H1 (cell line): ENCODE results near the gene NPR1. TPM values are rescaled to one million over a fixed set of nuclear protein-coding genes. Genes with fewer than 3 reads are reported as not detected.

Source experiments
- CTCF ChIA-PET: fragments of 300-600 bp; sonication (Branson Sonifier 250); formaldehyde crosslinking; loops from one replicate; lab custom pipeline; 2021; ENCODE audit not compliant: partially characterized antibody; lab: Charles Lee
- POLR2A ChIA-PET: fragments of 300-600 bp; sonication (Branson Sonifier 250); formaldehyde crosslinking; loops from one replicate; lab custom pipeline; 2021; ENCODE audit warnings: inconsistent platforms; ENCODE audit not compliant: partially characterized antibody; lab: Charles Lee
- DNase-seq, 2 experiments: peaks; one replicate each; pipeline versions ENCODE4 v3.0.0 to v3.0.0-alpha.2; 2010 to 2022; ENCODE audit warnings: low spot score in 2 of 2, low read depth in 1 of 2, mixed read lengths in 1 of 2
- FAIRE-seq: peaks from 2 replicates; lab custom pipeline; 2011; peaks lifted over from hg19 to GRCh38; lab: Jason Lieb, UNC
- H2AFZ ChIP-seq: 2 replicates; pipeline ENCODE4 v1.8.1; 2012; ENCODE audit warnings: low read length, inconsistent platforms
- H2AK5ac ChIP-seq: 2 replicates; pipeline ENCODE4 v1.6.1; 2013; ENCODE audit warnings: low read depth, low read length
- H2BK120ac ChIP-seq: replicated peaks from 2 replicates; pipeline ENCODE3; 2013; ENCODE audit warnings: low read depth, low read length, inconsistent platforms
- H2BK12ac ChIP-seq: 2 replicates; pipeline ENCODE4 v1.6.1; 2013; ENCODE audit warnings: low read depth, low read length
- H2BK15ac ChIP-seq: 2 replicates; pipeline ENCODE4 v1.6.1; 2013; ENCODE audit warnings: low read length
- H2BK20ac ChIP-seq: 2 replicates; pipeline ENCODE4 v1.6.1; 2013; ENCODE audit warnings: low read length
- H2BK5ac ChIP-seq: 2 replicates; pipeline ENCODE4 v1.6.1; 2013; ENCODE audit warnings: low read depth, low read length
- H3K14ac ChIP-seq: 2 replicates; pipeline ENCODE4 v1.6.1; 2013; ENCODE audit warnings: inconsistent platforms; ENCODE audit not compliant: insufficient read length
- H3K18ac ChIP-seq: 2 replicates; pipeline ENCODE4 v1.6.1; 2013; ENCODE audit warnings: low read length; ENCODE audit errors: extremely low read depth
- H3K23ac ChIP-seq: 2 replicates; pipeline ENCODE4 v1.6.1; 2013; ENCODE audit warnings: inconsistent platforms; ENCODE audit not compliant: insufficient read length
- H3K23me2 ChIP-seq: 2 replicates; pipeline ENCODE4 v1.6.1; 2013; ENCODE audit warnings: low read depth, low read length
- H3K27ac ChIP-seq: 2 replicates; pipeline ENCODE4 v1.6.1; 2011; ENCODE audit warnings: low read depth, low read length, inconsistent platforms
- H3K27me3 ChIP-seq, 4 experiments: replicated peaks in 1 of 4; 1 replicate in 1 of 4; 2 replicates in 3 of 4; pipeline versions ENCODE4 v1.6.1 to v1.8.1; 2011 to 2013; ENCODE audit warnings: low read length in 3 of 4, mild to moderate bottlenecking in 3 of 4, inconsistent platforms in 2 of 4, mixed read lengths in 2 of 4, moderate library complexity in 1 of 4; ENCODE audit not compliant: control insufficient read depth in 3 of 4, insufficient read depth in 3 of 4; ENCODE audit errors: extremely low read depth in 1 of 4
- H3K36me3 ChIP-seq, 4 experiments: 2 replicates each; pipeline versions ENCODE4 v1.6.1 to v1.8.1; 2011 to 2013; ENCODE audit warnings: mild to moderate bottlenecking in 4 of 4, low read length in 3 of 4, moderate library complexity in 2 of 4, control low read depth in 1 of 4, inconsistent platforms in 1 of 4; ENCODE audit not compliant: insufficient read depth in 4 of 4, control insufficient read depth in 2 of 4
- H3K4ac ChIP-seq: replicated peaks from 2 replicates; pipeline ENCODE3; 2013; ENCODE audit warnings: low read length, low read depth, mixed read lengths, inconsistent platforms; ENCODE audit not compliant: insufficient read length
- H3K4me1 ChIP-seq, 4 experiments: replicated peaks in 1 of 4; 1 replicate in 1 of 4; 2 replicates in 3 of 4; pipeline versions ENCODE4 v1.6.1 to v1.8.1; 2011 to 2013; ENCODE audit warnings: low read length in 3 of 4, inconsistent platforms in 2 of 4, mixed read lengths in 1 of 4; ENCODE audit not compliant: insufficient read depth in 4 of 4, control insufficient read depth in 3 of 4
- H3K4me2 ChIP-seq, 2 experiments: 2 replicates each; pipeline versions ENCODE4 v1.6.1 to v1.8.1; 2011 to 2013; ENCODE audit warnings: low read depth in 2 of 2, low read length in 2 of 2, control low read depth in 1 of 2, inconsistent platforms in 1 of 2, mild to moderate bottlenecking in 1 of 2; ENCODE audit not compliant: insufficient read depth in 1 of 2
- H3K4me3 ChIP-seq, 4 experiments: fragments of 200-600, 300-600 bp in 1 of 4; sonication (generic), shearing (Covaris generic), sonication (Bioruptor Twin) in 1 of 4; 2 replicates each; pipeline versions ENCODE4 v1.5.1 to v1.8.1; 2011 to 2016; ENCODE audit warnings: low read length in 4 of 4, low read depth in 3 of 4, control low read depth in 2 of 4, inconsistent platforms in 2 of 4, mild to moderate bottlenecking in 2 of 4, mixed read lengths in 1 of 4, moderate library complexity in 1 of 4; ENCODE audit not compliant: insufficient read depth in 2 of 4; ENCODE audit errors: extremely low read depth in 1 of 4
- H3K56ac ChIP-seq: replicated peaks from 2 replicates; pipeline ENCODE3; 2013; ENCODE audit warnings: low read depth, mild to moderate bottlenecking, mixed read lengths, low read length, inconsistent platforms; ENCODE audit not compliant: insufficient read length
- H3K79me1 ChIP-seq: 2 replicates; pipeline ENCODE4 v1.6.1; 2013; ENCODE audit warnings: low read depth, low read length, control low read depth
- H3K79me2 ChIP-seq, 2 experiments: 2 replicates each; pipeline versions ENCODE4 v1.6.1 to v1.8.1; 2012 to 2013; ENCODE audit warnings: low read length in 2 of 2, mild to moderate bottlenecking in 2 of 2, inconsistent platforms in 1 of 2; ENCODE audit not compliant: insufficient read depth in 2 of 2, control insufficient read depth in 1 of 2
- H3K9ac ChIP-seq, 4 experiments: replicated peaks in 1 of 4; 1 replicate in 1 of 4; 2 replicates in 3 of 4; pipeline versions ENCODE4 v1.6.1 to v1.8.1; 2011 to 2013; ENCODE audit warnings: low read depth in 3 of 4, low read length in 3 of 4, control low read depth in 2 of 4, mild to moderate bottlenecking in 2 of 4, moderate library complexity in 2 of 4, inconsistent platforms in 1 of 4; ENCODE audit errors: extremely low read depth in 1 of 4
- H3K9me3 ChIP-seq, 2 experiments: 2 replicates each; pipeline versions ENCODE4 v1.6.1 to v1.8.1; 2012 to 2013; ENCODE audit warnings: mild to moderate bottlenecking in 2 of 2, moderate library complexity in 2 of 2, control low read depth in 1 of 2, inconsistent platforms in 1 of 2, low read depth in 1 of 2, low read length in 1 of 2, mixed read lengths in 1 of 2; ENCODE audit not compliant: insufficient read depth in 2 of 2
- H4K20me1 ChIP-seq, 2 experiments: replicated peaks in 1 of 2; 2 replicates each; pipeline versions ENCODE3 to v1.8.1; 2011 to 2013; ENCODE audit warnings: inconsistent platforms in 2 of 2, low read length in 2 of 2, mild to moderate bottlenecking in 1 of 2; ENCODE audit not compliant: insufficient read depth in 2 of 2, control insufficient read depth in 1 of 2
- H4K5ac ChIP-seq: 2 replicates; pipeline ENCODE4 v1.6.1; 2013; ENCODE audit warnings: low read length, low read depth, mixed read lengths, inconsistent platforms; ENCODE audit not compliant: insufficient read length
- H4K8ac ChIP-seq: 2 replicates; pipeline ENCODE4 v1.8.0; 2013; ENCODE audit warnings: mild to moderate bottlenecking, moderate library complexity, low read length, inconsistent platforms; ENCODE audit not compliant: insufficient read depth; ENCODE audit errors: extremely low read depth
- H4K91ac ChIP-seq: replicated peaks from 2 replicates; pipeline ENCODE3; 2013; ENCODE audit warnings: low read length, mixed read lengths, inconsistent platforms; ENCODE audit not compliant: insufficient read length
- ATF2 ChIP-seq: IDR thresholded peaks from 2 replicates; pipeline ENCODE4 v1.6.1; 2012; ENCODE audit warnings: low read length, inconsistent platforms
- CEBPB ChIP-seq: IDR thresholded peaks from 2 replicates; pipeline ENCODE4 v1.6.1; 2012; ENCODE audit warnings: low read depth, low read length
- EGR1 ChIP-seq: IDR thresholded peaks from 2 replicates; pipeline ENCODE4 v1.6.1; 2011; ENCODE audit warnings: low read depth, low read length, borderline replicate concordance
- EZH2 ChIP-seq: fragments of 200-600 bp; sonication (generic); IDR thresholded peaks from 2 replicates; pipeline ENCODE4 v1.7.1; 2012; ENCODE audit warnings: low read depth, mild to moderate bottlenecking, moderate library complexity, low read length, inconsistent platforms; ENCODE audit not compliant: severe bottlenecking
- JUN ChIP-seq: IDR thresholded peaks from 2 replicates; pipeline ENCODE4 v1.6.1; 2011; ENCODE audit warnings: low read depth, mild to moderate bottlenecking, improper control_type of control experiment, low read length
- KDM1A ChIP-seq: fragments of 200-600, 300-600 bp; sonication (generic); IDR thresholded peaks from 2 replicates; pipeline ENCODE4 v1.7.1; 2016; ENCODE audit warnings: mild to moderate bottlenecking, low read length, borderline replicate concordance
- PHF8 ChIP-seq: fragments of 200-600 bp; sonication (generic); conservative IDR thresholded peaks from 2 replicates; pipeline ENCODE4 v1.7.1; 2012; ENCODE audit warnings: low read depth, mild to moderate bottlenecking, inconsistent platforms, low read length, moderate library complexity
- POLR2A ChIP-seq, 2 experiments: IDR thresholded peaks; 1 replicate in 1 of 2; 2 replicates in 1 of 2; pipeline ENCODE4 v1.6.1; 2011; ENCODE audit warnings: low read depth in 2 of 2, low read length in 2 of 2, mild to moderate bottlenecking in 2 of 2; ENCODE audit errors: control extremely low read depth in 1 of 2
- SAP30 ChIP-seq: fragments of 300-600 bp; sonication (generic); IDR thresholded peaks from 2 replicates; pipeline ENCODE4 v1.7.1; 2012; ENCODE audit warnings: low read length, moderate library complexity, mild to moderate bottlenecking, inconsistent platforms; ENCODE audit not compliant: insufficient read depth, insufficient replicate concordance
- SIRT6 ChIP-seq: IDR thresholded peaks from one replicate; pipeline ENCODE4 v1.7.1; 2012; ENCODE audit warnings: low read length, inconsistent platforms
- TBP ChIP-seq: IDR thresholded peaks from 2 replicates; pipeline ENCODE4 v1.6.1; 2011; ENCODE audit warnings: low read depth, low read length, improper control_type of control experiment
- WGBS, 2 experiments: shearing (Covaris generic) in 1 of 2; methylation state at CpG; one replicate each; pipeline versions ENCODE4 v1.1.6 to v1.1.7; 2013 to 2015; ENCODE audit warnings: low lambda C conversion rate in 2 of 2, mixed read lengths in 2 of 2, inconsistent platforms in 1 of 2, low coverage in 1 of 2, missing lambda C conversion rate in 1 of 2; ENCODE audit not compliant: insufficient replicate concordance in 2 of 2, insufficient coverage in 1 of 2, insufficient read length in 1 of 2; ENCODE audit errors: extremely low coverage in 1 of 2, missing lambda C conversion rate in 1 of 2; 5-methylcytosine and 5-hydroxymethylcytosine counted together
- polyA plus RNA-seq, 7 experiments: library from polyadenylated mRNA; depleted of rRNA in 3 of 7; stranded (reverse) in 5 of 7; unstranded in 2 of 7; fragments of >200 nt in 5 of 7; fragments of 200-250 nt in 2 of 7; gene quantifications; 1 replicate in 5 of 7; 2 replicates in 1 of 7; 4 replicates in 1 of 7; pipeline versions ENCODE4 v1.2.1 to v1.2.3, GENCODE V29; 2011 to 2013; ENCODE audit warnings: missing spikeins in 2 of 7, mixed read lengths in 2 of 7
- total RNA-seq: library from RNA; stranded (reverse); fragmentation: NEBNext Ultra II Directional; extraction: Animal tissue kit (Norgen Biotek cat#: 25700); gene quantifications from 2 replicates; pipeline ENCODE4 v1.2.1, GENCODE V29; 2021

NPR1 gene
- total and polyA plus RNA-seq, 2 of the 8 experiments (the other 6 are each of a cell fraction or from before 2014, with no cell fraction given): 11.7 to 13.2 TPM

DNA sequence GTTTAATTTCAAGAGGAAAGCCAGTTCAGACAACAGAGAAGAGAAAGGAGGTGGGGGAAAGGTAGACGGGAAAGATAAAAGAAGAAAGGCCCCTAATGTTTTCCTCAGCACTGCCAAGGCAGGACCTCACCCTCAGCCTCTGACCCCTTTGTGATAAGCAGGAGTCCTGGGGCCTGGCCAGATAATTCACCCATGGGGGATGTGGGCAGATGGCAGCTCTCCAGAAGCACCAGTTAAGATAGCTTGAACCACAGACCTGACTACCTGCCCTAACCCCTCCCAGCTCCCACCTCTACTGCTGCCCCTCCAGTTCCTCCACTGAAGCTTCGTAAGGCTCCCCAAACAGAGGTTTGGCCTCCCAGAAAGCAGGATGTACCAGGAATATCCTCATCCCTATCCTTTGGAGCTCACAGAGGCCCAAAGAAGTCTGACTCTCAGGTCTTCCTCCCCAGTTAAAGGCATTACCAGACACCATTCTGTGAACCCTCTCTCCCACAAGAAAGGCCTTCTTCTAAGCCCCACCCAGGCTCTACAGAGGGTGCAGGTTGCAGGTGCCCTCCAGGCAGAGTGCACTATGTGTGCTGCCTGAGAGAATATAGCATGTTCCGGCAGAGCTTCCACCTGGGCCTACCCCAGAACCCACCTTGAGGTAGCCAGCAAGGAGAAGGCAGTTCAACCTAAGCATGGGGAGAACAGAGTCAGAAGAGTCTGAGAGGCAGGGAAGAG, 29.2 kb upstream of the NPR1 start:
- no peak for FAIRE-seq
- ChIA-PET POLR2A (interaction anchor here (0.5 to 16.2 kb wide), 12 partner anchors 9 to 341 kb away, joined by 3 to 343 read pairs (median 5); partner anchors contain the start of genes CHTOP, ILF2, RPS27 and S100A1), CTCF (interaction anchor here (0.6 to 3.1 kb wide), 7 partner anchors 10 to 629 kb away, joined by 3 to 13 read pairs (median 6); partner anchors contain the start of genes CHTOP, S100A1, S100A13 and SNAPIN)
- Histone ChIP-seq H2BK15ac (0 out of 2 replicates have a peak overlapping the region, but pooled peaks have one; percentile 72), H2AK5ac (no peak overlapping the region), H2BK12ac (no peak overlapping the region), H3K4me3 (no peak overlapping the region), H3K27me3 (no peaks in the 10 kb centered on the region), H3K9ac (no peak overlapping the region), H3K23ac (no peak overlapping the region), H4K5ac (no peak overlapping the region), H2BK20ac (no peak overlapping the region), H2AFZ (no peak overlapping the region), H4K91ac (no peak overlapping the region), H3K4me2 (no peak overlapping the region), H3K27ac (no peak overlapping the region), H3K4me1 (peaks cover 0 to 3% (median 0%) of the 10 kb centered on the region in 4 experiments; a peak in 1 of 7 replicates), H3K36me3 (peaks cover 7 to 18% (median 16%) of the 10 kb centered on the region in 4 experiments), H3K18ac (no peak overlapping the region), H2BK120ac (no peak overlapping the region), H4K8ac (no peak overlapping the region; the same call in 1 of the 2 replicates), H4K20me1 (peaks cover 3% of the 10 kb centered on the region in 2 experiments), H3K56ac (no peak overlapping the region), H3K14ac (no peak overlapping the region), H3K79me2 (no peaks in the 10 kb centered on the region), H3K4ac (no peak overlapping the region), H3K79me1 (no peaks in the 10 kb centered on the region), H3K9me3 (no peaks in the 10 kb centered on the region), H3K23me2 (no peaks in the 10 kb centered on the region), H2BK5ac (no peak overlapping the region)
- 68% methylated on average over 3 of the region's 3 CpGs; no CpG with 5 or more reads in 1 of the 2 experiments for WGBS, 2 experiments
- DNase-seq: no peak
- no peak for TF ChIP-seq TBP
- no peak for TF ChIP-seq EGR1
- no peak for TF ChIP-seq EZH2
- no peak for TF ChIP-seq SAP30
- no peak for TF ChIP-seq CEBPB
- TF ChIP-seq ATF2: no peak
- no peak for TF ChIP-seq KDM1A
- TF ChIP-seq JUN: no peak
- no peak for TF ChIP-seq SIRT6
- TF ChIP-seq PHF8: no peak
- TF ChIP-seq POLR2A (IDR thresholded peaks at IDR 0.05; ENCODE audit: control extremely low read depth in 1 of 2, low read depth in 2 of 2, low read length in 2 of 2): no peak
